ENCODE measurements around the gene CTNNA1.

The CTNNA1 gene

DNA sequence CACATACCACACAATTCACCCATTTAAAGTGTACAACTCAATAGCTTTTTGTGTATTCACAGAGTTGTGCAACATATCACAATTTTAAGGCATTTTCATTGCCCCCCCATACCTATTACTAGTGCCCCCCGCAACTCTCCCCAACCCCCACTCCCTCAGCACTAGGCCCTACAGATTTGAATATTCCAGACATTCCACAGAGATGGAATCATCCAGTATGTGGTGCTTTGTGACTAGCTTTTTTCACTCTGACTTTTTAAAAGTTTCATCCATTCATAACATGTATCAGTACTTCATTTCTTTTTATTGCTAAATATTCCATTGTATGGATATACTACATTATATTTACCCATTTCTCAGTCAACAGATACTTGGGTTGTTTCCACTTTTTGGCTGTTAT lies 224.9 kb downstream of the CTNNA1 start:
- no peak for DNase-seq

DNA sequence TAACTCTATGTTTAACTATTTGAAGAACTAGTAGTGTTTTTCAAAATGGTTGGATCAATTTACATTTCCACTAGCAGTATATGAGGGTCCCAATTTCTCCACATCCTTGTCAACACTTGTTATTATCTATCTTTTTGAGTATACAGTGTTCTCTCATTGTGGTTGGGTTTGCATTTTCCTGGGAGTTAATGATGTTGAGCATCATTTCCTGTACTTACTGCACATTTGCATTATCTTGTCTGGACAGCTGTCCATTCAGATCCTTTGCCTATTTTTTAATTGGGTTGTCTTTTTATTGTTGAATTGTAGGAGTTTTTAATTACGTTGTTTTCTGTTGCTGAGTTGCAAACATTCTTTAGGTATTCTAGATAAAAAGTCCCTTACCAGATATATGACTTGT lies 225.4 kb downstream of the CTNNA1 start:
- no peak for DNase-seq

DNA sequence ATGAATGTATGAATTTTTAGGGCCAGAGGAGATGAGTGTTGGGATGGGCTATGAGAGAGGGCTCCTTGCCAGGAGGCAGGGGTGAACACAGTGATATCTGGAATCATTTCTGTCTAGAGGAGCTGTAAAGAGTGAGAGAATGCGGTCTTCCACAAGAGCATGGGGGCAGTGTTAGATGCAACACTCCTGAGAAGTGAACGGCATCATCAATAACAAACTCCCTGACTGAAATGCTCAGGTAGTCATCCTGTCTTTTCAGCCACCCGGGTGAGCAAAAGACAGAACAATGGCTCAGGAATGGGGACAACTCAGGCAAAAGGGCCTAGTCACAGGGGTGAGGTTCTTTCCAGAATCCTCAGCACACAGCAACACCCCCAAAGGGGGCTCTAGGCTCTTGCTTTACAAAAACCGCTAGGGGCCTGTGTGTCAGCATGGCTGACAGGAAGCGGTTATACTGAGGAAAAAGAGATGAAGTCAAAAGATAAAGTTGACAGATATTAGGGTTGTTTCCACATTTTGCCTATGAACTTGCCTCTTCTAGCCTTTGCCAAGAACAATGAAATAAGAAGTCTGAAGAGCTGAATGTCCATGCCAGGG lies 226.6 kb downstream of the CTNNA1 start:
- DNase-seq = no peak

DNA sequence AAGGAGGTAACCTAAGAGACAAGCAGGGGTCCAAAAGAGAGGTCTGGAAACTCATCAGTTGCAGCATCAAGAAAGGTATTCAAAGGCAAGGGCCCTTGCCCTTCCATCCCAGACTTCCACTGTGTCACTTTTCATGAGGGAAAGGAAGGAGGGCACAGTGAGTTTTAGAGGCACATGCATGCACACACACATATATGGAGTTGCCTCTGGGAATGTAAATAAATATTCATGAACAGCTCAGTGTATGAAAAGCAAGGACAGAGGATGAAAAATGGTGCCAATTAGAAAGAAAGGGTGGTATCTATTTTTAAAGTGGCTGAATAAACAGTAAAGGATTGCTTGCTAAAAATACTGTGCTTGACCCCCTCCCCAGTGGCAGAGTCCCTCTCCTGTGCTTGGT lies 227.2 kb downstream of the CTNNA1 start:
- DNase-seq = no peak

DNA sequence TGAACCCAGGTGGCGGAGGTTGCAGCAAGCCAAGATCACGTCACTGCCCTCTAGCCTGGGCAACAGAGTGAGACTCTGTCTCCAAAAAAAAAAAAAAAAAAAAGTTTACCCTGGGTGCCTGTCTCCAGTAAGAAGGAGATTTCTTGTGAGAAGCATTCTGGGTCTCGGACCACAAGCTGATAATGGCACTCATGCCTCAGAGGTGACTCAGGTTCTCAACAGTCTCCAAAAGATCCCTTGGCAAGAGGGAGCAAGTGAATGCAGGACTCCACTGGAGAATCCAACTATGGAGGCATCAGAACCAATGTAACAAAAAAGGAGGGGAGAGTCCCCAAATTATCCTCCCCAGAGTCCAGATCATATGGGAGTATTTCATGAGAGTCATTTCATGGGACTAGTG lies 227.9 kb downstream of the CTNNA1 start:
- no peak for DNase-seq

DNA sequence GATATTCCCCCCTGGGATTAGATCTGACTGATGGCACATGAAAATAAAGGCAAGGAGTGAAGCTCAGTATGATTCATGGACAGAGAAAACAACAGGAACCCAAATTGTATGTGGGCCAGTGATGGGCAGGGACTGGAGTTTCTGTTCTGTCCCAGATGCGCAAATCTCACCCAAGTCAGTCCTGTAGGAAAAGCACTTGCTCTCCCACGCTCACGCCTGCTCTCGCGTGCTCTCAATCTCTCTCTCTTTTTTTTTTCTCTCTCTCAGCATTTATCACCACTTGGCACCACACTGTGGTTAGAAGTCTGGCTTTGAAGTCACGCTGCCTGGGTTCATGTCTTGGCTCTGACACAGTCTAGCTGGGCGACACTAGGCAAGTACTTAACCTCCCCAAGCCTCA lies 228.4 kb downstream of the CTNNA1 start:
- no peak for DNase-seq

DNA sequence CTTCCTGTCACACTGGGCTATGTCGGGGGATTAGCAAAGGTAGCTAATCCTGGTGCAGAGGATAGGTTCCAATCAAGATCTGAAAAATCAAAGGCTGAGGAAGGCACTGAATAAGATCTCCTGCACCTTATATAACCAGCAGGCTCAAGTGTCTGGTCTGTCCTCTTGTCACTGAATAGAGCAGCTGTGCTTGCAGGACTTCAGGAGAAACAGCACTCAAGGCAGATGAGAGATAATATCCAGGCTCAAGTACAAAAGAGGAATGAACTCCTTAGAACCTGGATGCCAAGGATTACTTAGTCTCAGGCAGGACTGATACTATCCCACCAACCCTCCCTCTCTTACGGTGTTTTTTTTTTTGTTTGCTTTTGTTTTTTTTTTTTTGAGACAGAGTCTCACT lies 230.8 kb downstream of the CTNNA1 start:
- DNase-seq = no peak
